ENCODE data around the gene MIF.

DNA sequence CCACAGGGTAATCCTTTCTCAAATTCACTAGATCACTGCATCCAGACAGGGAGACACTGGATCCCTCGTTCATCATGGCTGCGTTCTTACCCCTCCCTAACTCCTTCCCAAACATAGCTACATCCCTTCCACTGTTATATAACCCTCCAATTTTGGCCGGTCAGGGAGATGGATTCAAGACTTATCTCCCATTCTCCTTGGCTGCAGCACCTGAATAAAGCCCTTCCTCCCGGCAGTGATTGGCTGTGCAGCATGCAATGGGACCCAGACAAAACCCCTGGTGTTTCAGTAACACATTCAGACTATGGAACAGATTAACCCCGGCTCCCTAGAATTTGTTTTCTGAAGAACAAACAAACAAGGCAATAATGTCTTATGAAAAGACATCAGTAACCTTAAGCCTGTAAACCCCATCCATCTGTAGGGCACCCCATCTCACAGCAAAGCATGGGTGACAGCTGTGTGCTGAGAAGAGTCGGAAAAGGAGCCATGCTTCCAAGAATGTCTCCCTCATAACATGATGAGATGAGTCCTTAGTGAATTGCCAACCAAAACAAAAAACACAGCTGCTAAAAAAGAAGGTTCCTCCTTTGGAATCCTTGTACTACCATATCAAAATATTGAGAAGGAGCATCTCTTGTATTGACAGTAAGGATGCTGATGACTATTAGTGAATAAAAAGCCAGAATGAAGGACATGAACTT is 5.0 kb downstream of the MIF start:
- TF ChIP-seq, protein P1, sequence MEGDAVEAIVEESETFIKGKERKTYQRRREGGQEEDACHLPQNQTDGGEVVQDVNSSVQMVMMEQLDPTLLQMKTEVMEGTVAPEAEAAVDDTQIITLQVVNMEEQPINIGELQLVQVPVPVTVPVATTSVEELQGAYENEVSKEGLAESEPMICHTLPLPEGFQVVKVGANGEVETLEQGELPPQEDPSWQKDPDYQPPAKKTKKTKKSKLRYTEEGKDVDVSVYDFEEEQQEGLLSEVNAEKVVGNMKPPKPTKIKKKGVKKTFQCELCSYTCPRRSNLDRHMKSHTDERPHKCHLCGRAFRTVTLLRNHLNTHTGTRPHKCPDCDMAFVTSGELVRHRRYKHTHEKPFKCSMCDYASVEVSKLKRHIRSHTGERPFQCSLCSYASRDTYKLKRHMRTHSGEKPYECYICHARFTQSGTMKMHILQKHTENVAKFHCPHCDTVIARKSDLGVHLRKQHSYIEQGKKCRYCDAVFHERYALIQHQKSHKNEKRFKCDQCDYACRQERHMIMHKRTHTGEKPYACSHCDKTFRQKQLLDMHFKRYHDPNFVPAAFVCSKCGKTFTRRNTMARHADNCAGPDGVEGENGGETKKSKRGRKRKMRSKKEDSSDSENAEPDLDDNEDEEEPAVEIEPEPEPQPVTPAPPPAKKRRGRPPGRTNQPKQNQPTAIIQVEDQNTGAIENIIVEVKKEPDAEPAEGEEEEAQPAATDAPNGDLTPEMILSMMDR (IDR thresholded peaks at IDR 0.05; ENCODE audit: borderline replicate concordance, extremely low read depth, low read length, poor library complexity, severe bottlenecking): no peak
- TF ChIP-seq EZH2 (IDR thresholded peaks at IDR 0.05; ENCODE audit: borderline replicate concordance, low read depth, low read length, severe bottlenecking): no peak
